Measurements from ENCODE around the gene RAB23. TPM values are rescaled to one million over a fixed set of nuclear protein-coding genes. Genes with fewer than 3 reads are reported as not detected.
A peak's percentile ranks its signal among the peaks of the same experiment; 100 is the strongest.

Gene RAB23
- total and polyA plus RNA-seq, 4 experiments from 2014 or later = 1.3 to 1.6 (median 1.3) TPM

GRCh38 chr6:57205550-57206328 lies 16.4 kb downstream of the RAB23 start:
- peaks cover 0 to 3% (median 0%) of the 10 kb centered on the region in 8 donors for H3K9me3 Mint-ChIP-seq
- H3K27me3 Mint-ChIP-seq = no peaks in the 10 kb centered on the region
- H3K27ac Mint-ChIP-seq = no peak overlapping the region
- ChIA-PET POLR2A (ENCODE audit: partially characterized antibody) (no interaction called here), CTCF (ENCODE audit: partially characterized antibody) (interaction anchor here (0.9 kb wide), 1 partner anchor 9 kb away, joined by 3 read pairs; no protein-coding TSS in a partner anchor)
- no peaks in the 10 kb centered on the region for H3K4me1 Mint-ChIP-seq
- H3K36me3 ChIP-seq (ENCODE audit: insufficient read depth, low read length) = no peaks in the 10 kb centered on the region
- no peak overlapping the region for H3K4me3 Mint-ChIP-seq
- no peaks in the 10 kb centered on the region for H3K36me3 Mint-ChIP-seq
- no peak overlapping the region for H3K4me3 ChIP-seq (ENCODE audit: low read length in 2 of 2)
- H3K27ac ChIP-seq (ENCODE audit: low read depth, low read length) = no peak overlapping the region
- H3K9me3 ChIP-seq (ENCODE audit: control insufficient read depth in 1 of 2, low read length in 2 of 2) = no peaks in the 10 kb centered on the region
- no peaks in the 10 kb centered on the region for H3K4me1 ChIP-seq (ENCODE audit: insufficient read depth, low read length)
- DNase-seq = no peak
- no peaks in the 10 kb centered on the region for H3K27me3 ChIP-seq (ENCODE audit: insufficient read depth, low read length)
- intact Hi-C loops (cut with micrococcal nuclease) = no loop called here

- Mint-ChIP-seq H3K9me3 (no peaks in the 10 kb centered on the region), H3K4me3 (no peak overlapping the region), H3K36me3 (no peaks in the 10 kb centered on the region), H3K27ac (no peak overlapping the region), H3K4me1 (no peaks in the 10 kb centered on the region), H3K27me3 (no peaks in the 10 kb centered on the region)
- Histone ChIP-seq H3K27ac (ENCODE audit: low read depth, low read length) (no peak overlapping the region), H3K36me3 (ENCODE audit: insufficient read depth, low read length) (no peaks in the 10 kb centered on the region), H3K4me1 (ENCODE audit: insufficient read depth, low read length) (no peaks in the 10 kb centered on the region), H3K9me3 (ENCODE audit: control insufficient read depth in 1 of 2, low read length in 2 of 2) (no peaks in the 10 kb centered on the region), H3K27me3 (ENCODE audit: insufficient read depth, low read length) (no peaks in the 10 kb centered on the region), H3K4me3 (ENCODE audit: low read length in 2 of 2) (no peak overlapping the region)
- POLR2A ChIA-PET (ENCODE audit: partially characterized antibody) = no interaction called here
- no peak for DNase-seq
- CTCF ChIA-PET (ENCODE audit: partially characterized antibody) = no interaction called here
- intact Hi-C loops (cut with micrococcal nuclease) = no loop called here
Observed at GRCh38 chr6:57201718-57202117, 20.4 kb downstream of the RAB23 start.

- H3K9me3 Mint-ChIP-seq = no peaks in the 10 kb centered on the region
- H3K27me3 Mint-ChIP-seq = no peaks in the 10 kb centered on the region
- Histone ChIP-seq H3K4me1 (ENCODE audit: insufficient read depth, low read length) (no peaks in the 10 kb centered on the region), H3K27ac (ENCODE audit: low read depth, low read length) (no peak overlapping the region), H3K4me3 (ENCODE audit: low read length in 2 of 2) (no peak overlapping the region), H3K9me3 (ENCODE audit: control insufficient read depth in 1 of 2, low read length in 2 of 2) (no peaks in the 10 kb centered on the region), H3K36me3 (ENCODE audit: insufficient read depth, low read length) (no peaks in the 10 kb centered on the region), H3K27me3 (ENCODE audit: insufficient read depth, low read length) (no peaks in the 10 kb centered on the region)
- POLR2A ChIA-PET (ENCODE audit: partially characterized antibody) = no interaction called here
- no peak for DNase-seq
- intact Hi-C loops (cut with micrococcal nuclease) = no loop called here
- H3K4me3 Mint-ChIP-seq = no peak overlapping the region
- no peak overlapping the region for H3K27ac Mint-ChIP-seq
- no peaks in the 10 kb centered on the region for H3K4me1 Mint-ChIP-seq
- CTCF ChIA-PET (ENCODE audit: partially characterized antibody) = interaction anchor here (0.8 kb wide), 1 partner anchor 10 kb away, joined by 3 read pairs; no protein-coding TSS in a partner anchor
- H3K36me3 Mint-ChIP-seq = no peaks in the 10 kb centered on the region
Observed at GRCh38 chr6:57198926-57199636, 23.0 kb downstream of the RAB23 start.

GRCh38 chr6:57195457-57195856 lies 26.6 kb downstream of the RAB23 start:
- Histone ChIP-seq H3K27ac (ENCODE audit: low read depth, low read length) (no peak overlapping the region), H3K36me3 (ENCODE audit: insufficient read depth, low read length) (no peaks in the 10 kb centered on the region), H3K27me3 (ENCODE audit: insufficient read depth, low read length) (no peaks in the 10 kb centered on the region), H3K4me3 (ENCODE audit: low read length in 2 of 2) (no peak overlapping the region), H3K4me1 (ENCODE audit: insufficient read depth, low read length) (no peaks in the 10 kb centered on the region), H3K9me3 (ENCODE audit: control insufficient read depth in 1 of 2, low read length in 2 of 2) (no peaks in the 10 kb centered on the region)
- Mint-ChIP-seq H3K27ac (no peak overlapping the region), H3K9me3 (no peaks in the 10 kb centered on the region), H3K27me3 (no peaks in the 10 kb centered on the region), H3K4me1 (no peaks in the 10 kb centered on the region), H3K4me3 (no peak overlapping the region), H3K36me3 (peaks cover 0 to 15% of the 10 kb centered on the region in 2 donors)
- DNase-seq = no peak
- intact Hi-C loops (cut with micrococcal nuclease) = no loop called here
- CTCF ChIA-PET (ENCODE audit: partially characterized antibody) = no interaction called here
- POLR2A ChIA-PET (ENCODE audit: partially characterized antibody) = no interaction called here

GRCh38 chr6:57193177-57193576 lies 28.9 kb downstream of the RAB23 start:
- ChIA-PET POLR2A (ENCODE audit: partially characterized antibody) (no interaction called here), CTCF (ENCODE audit: partially characterized antibody) (no interaction called here)
- no peaks in the 10 kb centered on the region for H3K9me3 ChIP-seq (ENCODE audit: control insufficient read depth in 1 of 2, low read length in 2 of 2)
- H3K4me3 ChIP-seq (ENCODE audit: low read length in 2 of 2) = no peak overlapping the region
- H3K27me3 ChIP-seq (ENCODE audit: insufficient read depth, low read length) = no peaks in the 10 kb centered on the region
- Mint-ChIP-seq H3K27ac (peak overlapping the region in 1 of 7 donors; percentile 69), H3K4me1 (peaks cover 0 to 2% (median 0%) of the 10 kb centered on the region in 4 donors), H3K4me3 (no peak overlapping the region), H3K27me3 (no peaks in the 10 kb centered on the region), H3K36me3 (peaks cover 0 to 15% of the 10 kb centered on the region in 2 donors), H3K9me3 (no peaks in the 10 kb centered on the region)
- H3K27ac ChIP-seq (ENCODE audit: low read depth, low read length) = no peak overlapping the region
- intact Hi-C loops (cut with micrococcal nuclease) = no loop called here
- no peak for DNase-seq
- H3K4me1 ChIP-seq (ENCODE audit: insufficient read depth, low read length) = no peaks in the 10 kb centered on the region
- H3K36me3 ChIP-seq (ENCODE audit: insufficient read depth, low read length) = no peaks in the 10 kb centered on the region

- no peak for DNase-seq
- Mint-ChIP-seq H3K27ac (no peak overlapping the region), H3K4me1 (peaks cover 0 to 2% (median 0%) of the 10 kb centered on the region in 4 donors), H3K9me3 (no peaks in the 10 kb centered on the region), H3K27me3 (no peaks in the 10 kb centered on the region), H3K4me3 (no peak overlapping the region), H3K36me3 (peaks cover 4 to 19% of the 10 kb centered on the region in 2 donors)
- CTCF ChIA-PET (ENCODE audit: partially characterized antibody) = interaction anchor here (1.3 kb wide), 1 partner anchor 126 kb away, joined by 11 read pairs; the partner anchor contains the start of gene PRIM2
- intact Hi-C loops (cut with micrococcal nuclease) = loop anchor here (1.0 kb wide), 1 partner anchor 126 kb away; no protein-coding TSS in a partner anchor
- POLR2A ChIA-PET (ENCODE audit: partially characterized antibody) = no interaction called here
- no peaks in the 10 kb centered on the region for H3K9me3 ChIP-seq (ENCODE audit: control insufficient read depth in 1 of 2, low read length in 2 of 2)
- no peaks in the 10 kb centered on the region for H3K4me1 ChIP-seq (ENCODE audit: insufficient read depth, low read length)
- H3K27me3 ChIP-seq (ENCODE audit: insufficient read depth, low read length) = no peaks in the 10 kb centered on the region
- no peak overlapping the region for H3K4me3 ChIP-seq (ENCODE audit: low read length in 2 of 2)
- H3K27ac ChIP-seq (ENCODE audit: low read depth, low read length) = no peak overlapping the region
- H3K36me3 ChIP-seq (ENCODE audit: insufficient read depth, low read length) = no peaks in the 10 kb centered on the region
Observed at GRCh38 chr6:57190140-57190539, 32.0 kb downstream of the RAB23 start.

- Mint-ChIP-seq H3K27ac (no peak overlapping the region), H3K4me1 (peaks cover 0 to 2% (median under 1%) of the 10 kb centered on the region in 4 donors), H3K9me3 (no peaks in the 10 kb centered on the region), H3K4me3 (no peak overlapping the region), H3K27me3 (no peaks in the 10 kb centered on the region), H3K36me3 (peaks cover 22 to 24% of the 10 kb centered on the region in 2 donors)
- POLR2A ChIA-PET (ENCODE audit: partially characterized antibody) = no interaction called here
- H3K36me3 ChIP-seq (ENCODE audit: insufficient read depth, low read length) = no peaks in the 10 kb centered on the region
- H3K4me1 ChIP-seq (ENCODE audit: insufficient read depth, low read length) = no peaks in the 10 kb centered on the region
- H3K27me3 ChIP-seq (ENCODE audit: insufficient read depth, low read length) = no peaks in the 10 kb centered on the region
- intact Hi-C loops (cut with micrococcal nuclease) = no loop called here
- H3K27ac ChIP-seq (ENCODE audit: low read depth, low read length) = no peak overlapping the region
- no peaks in the 10 kb centered on the region for H3K9me3 ChIP-seq (ENCODE audit: control insufficient read depth in 1 of 2, low read length in 2 of 2)
- no peak overlapping the region for H3K4me3 ChIP-seq (ENCODE audit: low read length in 2 of 2)
- no peak for DNase-seq
- CTCF ChIA-PET (ENCODE audit: partially characterized antibody) = no interaction called here
Observed at GRCh38 chr6:57183336-57183735, 38.8 kb downstream of the RAB23 start.
